Epithelial cell of esophagus (primary cell): ENCODE results near the gene RNH1.

Experiments
- DNase-seq: peaks from one replicate; pipeline ENCODE4 v3.0.0; 2010; ENCODE audit warnings: low read depth
- H3K4me3 ChIP-seq: 2 replicates; pipeline ENCODE4 v1.5.1; 2011; ENCODE audit warnings: mild to moderate bottlenecking, low read length, control low read depth
- CTCF ChIP-seq: IDR thresholded peaks from 2 replicates; pipeline ENCODE4 v1.5.1; 2011; ENCODE audit warnings: low read depth, mild to moderate bottlenecking, low read length, control low read depth, inconsistent platforms; ENCODE audit not compliant: insufficient read depth; ENCODE audit errors: missing control alignments

Gene RNH1

GRCh38 chr11:553083-553987 lies 46.3 kb upstream of the RNH1 start:
- no peak for TF ChIP-seq CTCF
- H3K4me3 ChIP-seq: no peak overlapping the region
- DNase-seq: no peak

DNA sequence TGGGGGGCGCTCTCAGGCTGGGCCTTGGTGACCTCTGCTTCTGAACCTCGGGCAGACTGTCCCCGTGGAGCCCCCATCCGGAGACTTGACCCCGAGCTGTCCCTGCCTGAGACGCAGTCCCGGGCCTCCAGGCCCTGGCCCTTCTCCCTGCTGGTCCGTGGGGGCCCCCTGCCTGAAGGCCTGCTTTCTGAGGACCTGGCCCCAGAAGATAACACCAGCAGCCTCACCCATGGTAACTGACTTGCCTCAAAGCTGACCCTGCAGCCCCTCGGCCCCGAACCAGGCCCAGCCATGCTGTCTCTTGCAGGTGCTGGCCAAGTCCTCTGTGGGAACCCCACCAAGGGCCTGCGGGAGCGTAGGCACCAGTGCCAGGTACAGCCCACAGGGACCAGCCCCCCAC lies 44.6 kb upstream of the RNH1 start:
- no peak for DNase-seq
- H3K4me3 ChIP-seq: no peak overlapping the region
- TF ChIP-seq CTCF: no peak

DNA sequence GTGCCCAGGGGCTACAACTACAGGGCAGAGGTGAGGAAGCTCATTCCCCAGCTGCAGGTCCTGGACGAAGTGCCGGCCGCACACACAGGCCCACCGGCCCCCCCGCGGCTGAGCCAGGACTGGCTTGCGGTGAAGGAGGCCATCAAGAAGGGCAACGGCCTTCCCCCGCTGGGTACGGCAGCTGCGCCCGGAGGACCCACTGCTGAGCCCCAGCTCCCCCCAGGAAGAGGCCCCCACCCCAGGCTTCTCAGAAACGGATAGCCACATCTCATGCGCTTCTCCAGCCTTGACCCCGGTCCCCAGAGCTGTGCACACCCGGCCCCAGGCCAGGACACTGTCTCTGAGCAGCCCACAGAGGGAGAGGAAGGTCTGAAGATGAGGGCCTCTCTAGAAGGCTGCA lies 44.1 kb upstream of the RNH1 start:
- H3K4me3 ChIP-seq: no peak overlapping the region
- TF ChIP-seq CTCF: no peak
- no peak for DNase-seq

GRCh38 chr11:550746-551085 lies 43.7 kb upstream of the RNH1 start:
- H3K4me3 ChIP-seq: no peak overlapping the region
- no peak for TF ChIP-seq CTCF
- no peak for DNase-seq

GRCh38 chr11:550021-550745 lies 43.1 kb upstream of the RNH1 start:
- no peak for DNase-seq
- no peak for TF ChIP-seq CTCF
- no peak overlapping the region for H3K4me3 ChIP-seq

DNA sequence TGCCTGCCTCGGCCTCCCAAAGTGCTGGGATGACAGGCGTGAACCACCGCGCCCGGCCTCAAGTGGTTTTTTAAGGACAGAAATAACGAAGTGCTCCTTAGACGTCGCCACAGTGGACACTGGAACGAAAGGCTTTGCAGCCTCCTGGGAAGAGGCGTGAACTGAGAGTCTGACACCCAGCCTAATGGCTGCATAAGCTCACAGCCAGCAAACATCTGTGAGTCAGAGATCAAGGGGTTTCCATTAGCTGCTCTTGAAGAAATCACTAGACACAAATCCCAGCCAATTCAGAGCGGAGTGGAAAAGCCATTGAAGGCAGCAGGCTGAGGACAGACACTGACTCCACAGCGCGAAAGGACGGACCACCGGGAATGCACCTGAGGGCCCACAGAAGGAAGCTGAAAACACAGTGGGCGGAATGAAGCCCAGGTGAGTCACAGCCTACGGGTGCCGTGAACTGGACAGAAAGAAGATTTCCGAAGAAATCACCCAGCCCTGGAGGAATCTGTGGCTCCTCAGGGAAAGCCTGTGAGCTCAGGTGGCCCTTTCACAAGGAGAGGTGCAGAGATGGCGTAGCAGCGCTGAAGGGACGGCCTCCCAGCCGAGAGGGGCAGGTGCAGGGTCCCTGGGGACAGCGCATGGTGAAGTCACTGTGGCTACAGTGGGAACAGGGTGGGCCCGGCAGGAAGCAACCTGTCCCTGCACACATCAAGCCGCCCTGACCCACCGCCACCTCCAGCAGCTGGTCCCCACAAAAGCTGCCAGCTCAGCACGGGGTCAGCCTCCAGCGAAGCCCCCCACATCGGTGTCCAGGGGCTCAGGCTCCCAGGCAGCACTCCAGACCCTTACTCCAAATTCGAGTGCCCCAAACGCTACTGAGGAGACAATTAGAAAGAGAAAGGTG lies 41.9 kb upstream of the RNH1 start:
- no peak overlapping the region for H3K4me3 ChIP-seq

More for the DNA sequence above, 41.9 kb upstream of the RNH1 start:
- TF ChIP-seq CTCF: no peak
- peak; percentile 41 for DNase-seq
